ENCODE results near the gene R3HDML. TPM values are rescaled to one million over a fixed set of nuclear protein-coding genes. Genes with fewer than 3 reads are reported as not detected.

Gene R3HDML
- total and polyA plus RNA-seq, 2 of the 13 experiments (the other 11 are each of a cell fraction or from before 2014, with no cell fraction given) = not detected

DNA sequence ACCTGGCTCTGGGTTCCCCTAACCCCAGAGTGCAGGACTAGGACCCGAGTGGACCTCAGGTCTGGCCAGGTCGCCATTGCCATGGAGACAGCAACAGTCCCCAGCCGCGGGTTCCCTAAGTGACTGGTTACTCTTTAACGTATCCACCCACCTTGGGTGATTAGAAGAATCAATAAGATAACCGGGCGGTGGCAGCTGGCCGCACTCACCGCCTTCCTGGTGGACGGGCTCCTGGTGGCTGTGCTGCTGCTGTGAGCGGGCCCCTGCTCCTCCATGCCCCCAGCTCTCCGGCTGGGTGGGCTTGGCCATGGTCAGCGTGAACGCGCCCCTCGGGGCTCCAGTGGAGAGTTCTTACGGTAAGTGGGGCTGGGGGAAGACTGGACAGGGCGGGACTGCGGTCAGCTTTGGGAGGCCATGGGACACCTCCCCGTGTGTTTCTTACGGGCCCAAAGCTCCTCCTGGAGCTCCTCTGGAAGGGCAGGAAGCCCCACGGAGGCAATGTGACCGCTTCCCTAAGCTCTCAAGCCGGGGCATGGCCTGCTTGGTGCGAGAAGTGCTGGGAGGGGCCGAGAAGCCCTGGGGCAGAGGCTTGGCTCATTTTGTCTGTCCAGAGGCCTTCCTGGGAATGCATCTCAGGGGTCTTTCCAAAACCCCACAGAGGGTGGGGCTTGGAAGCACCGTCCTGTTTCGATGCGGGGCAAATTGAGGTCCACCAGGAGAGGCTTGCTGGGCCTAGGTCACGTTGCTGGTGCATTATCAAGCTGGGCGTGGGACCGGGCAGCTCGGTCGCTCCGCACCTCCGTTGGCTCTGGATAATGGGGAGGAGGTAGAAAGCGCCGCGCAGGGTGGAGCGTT lies 18.9 kb downstream of the R3HDML start, which contains the start of gene HNF4A:
Gene HNF4A, plus strand, starts transcription at position 202 of the 855 bp plus-strand sequence. Its CDS starts 106 bp downstream, at position 308.
- peak; percentile 91 for ATAC-seq
- intact Hi-C loops (cut with micrococcal nuclease; ENCODE audit: unreplicated experiment) = loop anchor here (1.0 to 5.0 kb wide), 4 partner anchors 15 to 144 kb away; partner anchors contain the start of gene FITM2
- TF ChIP-seq THAP11 (CRISPR knock-in tag; IDR thresholded peaks at IDR 0.05) (peak; percentile 68), KLF15 (CRISPR knock-in tag; IDR thresholded peaks at IDR 0.05; ENCODE audit: borderline replicate concordance) (peak; percentile 87; the same call in 1 of the 2 replicates), ZNF589 (CRISPR knock-in tag; conservative IDR thresholded peaks at IDR 0.05) (0 out of 2 replicates have a peak, but pooled peaks have one; percentile 18), SOX6 (IDR thresholded peaks at IDR 0.05) (no peak), SOX6 (CRISPR knock-in tag; IDR thresholded peaks at IDR 0.05) (peak; percentile 84), PHF8 (CRISPR knock-in tag; IDR thresholded peaks at IDR 0.05) (peak; percentile 95), HMGA1 (CRISPR knock-in tag; conservative IDR thresholded peaks at IDR 0.05) (no peak)
- TF ChIP-seq, protein P1, sequence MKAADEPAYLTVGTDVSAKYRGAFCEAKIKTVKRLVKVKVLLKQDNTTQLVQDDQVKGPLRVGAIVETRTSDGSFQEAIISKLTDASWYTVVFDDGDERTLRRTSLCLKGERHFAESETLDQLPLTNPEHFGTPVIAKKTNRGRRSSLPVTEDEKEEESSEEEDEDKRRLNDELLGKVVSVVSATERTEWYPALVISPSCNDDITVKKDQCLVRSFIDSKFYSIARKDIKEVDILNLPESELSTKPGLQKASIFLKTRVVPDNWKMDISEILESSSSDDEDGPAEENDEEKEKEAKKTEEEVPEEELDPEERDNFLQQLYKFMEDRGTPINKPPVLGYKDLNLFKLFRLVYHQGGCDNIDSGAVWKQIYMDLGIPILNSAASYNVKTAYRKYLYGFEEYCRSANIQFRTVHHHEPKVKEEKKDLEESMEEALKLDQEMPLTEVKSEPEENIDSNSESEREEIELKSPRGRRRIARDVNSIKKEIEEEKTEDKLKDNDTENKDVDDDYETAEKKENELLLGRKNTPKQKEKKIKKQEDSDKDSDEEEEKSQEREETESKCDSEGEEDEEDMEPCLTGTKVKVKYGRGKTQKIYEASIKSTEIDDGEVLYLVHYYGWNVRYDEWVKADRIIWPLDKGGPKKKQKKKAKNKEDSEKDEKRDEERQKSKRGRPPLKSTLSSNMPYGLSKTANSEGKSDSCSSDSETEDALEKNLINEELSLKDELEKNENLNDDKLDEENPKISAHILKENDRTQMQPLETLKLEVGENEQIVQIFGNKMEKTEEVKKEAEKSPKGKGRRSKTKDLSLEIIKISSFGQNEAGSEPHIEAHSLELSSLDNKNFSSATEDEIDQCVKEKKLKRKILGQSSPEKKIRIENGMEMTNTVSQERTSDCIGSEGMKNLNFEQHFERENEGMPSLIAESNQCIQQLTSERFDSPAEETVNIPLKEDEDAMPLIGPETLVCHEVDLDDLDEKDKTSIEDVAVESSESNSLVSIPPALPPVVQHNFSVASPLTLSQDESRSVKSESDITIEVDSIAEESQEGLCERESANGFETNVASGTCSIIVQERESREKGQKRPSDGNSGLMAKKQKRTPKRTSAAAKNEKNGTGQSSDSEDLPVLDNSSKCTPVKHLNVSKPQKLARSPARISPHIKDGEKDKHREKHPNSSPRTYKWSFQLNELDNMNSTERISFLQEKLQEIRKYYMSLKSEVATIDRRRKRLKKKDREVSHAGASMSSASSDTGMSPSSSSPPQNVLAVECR (CRISPR knock-in tag; IDR thresholded peaks at IDR 0.05; ENCODE audit: borderline replicate concordance) = peak; percentile 96
- TF ChIP-seq, protein P2, sequence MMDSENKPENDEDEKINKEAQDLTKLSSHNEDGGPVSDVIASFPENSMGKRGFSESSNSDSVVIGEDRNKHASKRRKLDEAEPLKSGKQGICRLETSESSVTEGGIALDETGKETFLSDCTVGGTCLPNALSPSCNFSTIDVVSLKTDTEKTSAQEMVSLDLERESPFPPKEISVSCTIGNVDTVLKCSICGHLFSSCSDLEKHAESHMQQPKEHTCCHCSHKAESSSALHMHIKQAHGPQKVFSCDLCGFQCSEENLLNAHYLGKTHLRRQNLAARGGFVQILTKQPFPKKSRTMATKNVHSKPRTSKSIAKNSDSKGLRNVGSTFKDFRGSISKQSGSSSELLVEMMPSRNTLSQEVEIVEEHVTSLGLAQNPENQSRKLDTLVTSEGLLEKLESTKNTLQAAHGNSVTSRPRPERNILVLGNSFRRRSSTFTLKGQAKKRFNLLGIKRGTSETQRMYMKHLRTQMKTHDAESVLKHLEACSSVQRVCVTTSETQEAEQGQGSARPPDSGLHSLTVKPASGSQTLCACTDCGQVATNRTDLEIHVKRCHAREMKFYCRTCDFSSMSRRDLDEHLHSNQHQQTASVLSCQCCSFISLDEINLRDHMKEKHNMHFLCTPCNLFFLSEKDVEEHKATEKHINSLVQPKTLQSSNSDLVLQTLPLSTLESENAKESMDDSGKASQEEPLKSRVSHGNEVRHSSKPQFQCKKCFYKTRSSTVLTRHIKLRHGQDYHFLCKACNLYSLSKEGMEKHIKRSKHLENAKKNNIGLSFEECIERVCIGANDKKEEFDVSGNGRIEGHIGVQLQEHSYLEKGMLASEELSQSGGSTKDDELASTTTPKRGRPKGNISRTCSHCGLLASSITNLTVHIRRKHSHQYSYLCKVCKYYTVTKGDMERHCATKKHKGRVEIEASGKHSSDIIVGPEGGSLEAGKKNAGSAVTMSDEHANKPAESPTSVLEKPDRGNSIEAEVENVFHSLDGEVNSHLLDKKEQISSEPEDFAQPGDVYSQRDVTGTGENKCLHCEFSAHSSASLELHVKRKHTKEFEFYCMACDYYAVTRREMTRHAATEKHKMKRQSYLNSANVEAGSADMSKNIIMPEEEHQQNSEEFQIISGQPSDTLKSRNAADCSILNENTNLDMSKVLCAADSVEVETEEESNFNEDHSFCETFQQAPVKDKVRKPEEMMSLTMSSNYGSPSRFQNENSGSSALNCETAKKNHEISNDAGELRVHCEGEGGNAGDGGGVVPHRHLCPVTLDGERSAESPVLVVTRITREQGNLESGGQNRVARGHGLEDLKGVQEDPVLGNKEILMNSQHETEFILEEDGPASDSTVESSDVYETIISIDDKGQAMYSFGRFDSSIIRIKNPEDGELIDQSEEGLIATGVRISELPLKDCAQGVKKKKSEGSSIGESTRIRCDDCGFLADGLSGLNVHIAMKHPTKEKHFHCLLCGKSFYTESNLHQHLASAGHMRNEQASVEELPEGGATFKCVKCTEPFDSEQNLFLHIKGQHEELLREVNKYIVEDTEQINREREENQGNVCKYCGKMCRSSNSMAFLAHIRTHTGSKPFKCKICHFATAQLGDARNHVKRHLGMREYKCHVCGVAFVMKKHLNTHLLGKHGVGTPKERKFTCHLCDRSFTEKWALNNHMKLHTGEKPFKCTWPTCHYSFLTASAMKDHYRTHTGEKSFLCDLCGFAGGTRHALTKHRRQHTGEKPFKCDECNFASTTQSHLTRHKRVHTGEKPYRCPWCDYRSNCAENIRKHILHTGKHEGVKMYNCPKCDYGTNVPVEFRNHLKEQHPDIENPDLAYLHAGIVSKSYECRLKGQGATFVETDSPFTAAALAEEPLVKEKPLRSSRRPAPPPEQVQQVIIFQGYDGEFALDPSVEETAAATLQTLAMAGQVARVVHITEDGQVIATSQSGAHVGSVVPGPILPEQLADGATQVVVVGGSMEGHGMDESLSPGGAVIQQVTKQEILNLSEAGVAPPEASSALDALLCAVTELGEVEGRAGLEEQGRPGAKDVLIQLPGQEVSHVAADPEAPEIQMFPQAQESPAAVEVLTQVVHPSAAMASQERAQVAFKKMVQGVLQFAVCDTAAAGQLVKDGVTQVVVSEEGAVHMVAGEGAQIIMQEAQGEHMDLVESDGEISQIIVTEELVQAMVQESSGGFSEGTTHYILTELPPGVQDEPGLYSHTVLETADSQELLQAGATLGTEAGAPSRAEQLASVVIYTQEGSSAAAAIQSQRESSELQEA (CRISPR knock-in tag; IDR thresholded peaks at IDR 0.05; ENCODE audit: not compliant biosample characterization) = peak; percentile 98

More for the DNA sequence above, 18.9 kb downstream of the R3HDML start, which contains the start of gene HNF4A:
- Histone ChIP-seq H2AFZ (ENCODE audit: low read length) (peak within 1 kb of the TSS; percentile 65), H3K9ac (ENCODE audit: insufficient read depth, low read depth, low read length) (peak within 1 kb of the TSS; percentile 85), H3K4me2 (ENCODE audit: low read depth, low read length) (peak within 1 kb of the TSS; percentile 87), H3K27ac (ENCODE audit: extremely low read length, insufficient read depth, low read length) (peak within 1 kb of the TSS; percentile 73), H4K20me1 (ENCODE audit: insufficient read depth, low read length) (no peaks in the 10 kb centered on the region), H3K9me3 (ENCODE audit: low read length) (no peaks in the 10 kb centered on the region), H3K27me3 (ENCODE audit: control insufficient read depth in 1 of 2, insufficient read depth in 2 of 2, low read length in 2 of 2) (no peaks in the 10 kb centered on the region; a peak in 1 of 5 replicates), H3K79me2 (ENCODE audit: insufficient read depth, low read length) (peaks cover 50% of the 10 kb centered on the region), H3K36me3 (replicated peaks in 1 of 2; ENCODE audit: control insufficient read depth in 1 of 2, insufficient read depth in 2 of 2, low read length in 2 of 2) (peaks cover 2 to 5% of the 10 kb centered on the region in 2 experiments; a peak in 4 of 5 replicates), H3K4me3 (replicated peaks in 1 of 3; ENCODE audit: insufficient read depth in 1 of 3, low read depth in 2 of 3, low read length in 3 of 3) (peak within 1 kb of the TSS; percentile 69 to 95 (median 92)), H3K4me1 (ENCODE audit: insufficient read depth, low read length) (peaks cover 76% of the 10 kb centered on the region)
- in situ Hi-C loops (cut with HindIII; ENCODE audit: extremely low pct_ligation_motif_present, low pct_unique_long_range_greater_than_20kb) = no loop called here
- no TSS peak for BruUV-seq (replicated peaks)
- WGBS (ENCODE audit: low lambda C conversion rate) = under 1% methylated on average over 26 of the region's 40 CpGs
- DNase-seq (ENCODE audit: low spot score) = peak; percentile 92
- CTCF ChIA-PET (ENCODE audit: low intra/inter-chr PET ratio, low total read pairs) = no interaction called here
- POLR2A ChIA-PET = interaction anchor here (0.8 to 4.1 kb wide), 20 partner anchors 9 to 166 kb away, joined by 3 to 38 read pairs (median 5); partner anchors contain the start of genes FITM2, SERINC3 and TTPAL
- peak; percentile 67 for FAIRE-seq

All from HepG2 (cell line).